Effector CD4-positive, alpha-beta T cell (primary cell): Measurements from ENCODE around the gene C7.

ENCODE experiments used
- DNase-seq: peaks from one replicate; pipeline ENCODE4 v3.0.0-alpha.2; 2020

The C7 gene

DNA sequence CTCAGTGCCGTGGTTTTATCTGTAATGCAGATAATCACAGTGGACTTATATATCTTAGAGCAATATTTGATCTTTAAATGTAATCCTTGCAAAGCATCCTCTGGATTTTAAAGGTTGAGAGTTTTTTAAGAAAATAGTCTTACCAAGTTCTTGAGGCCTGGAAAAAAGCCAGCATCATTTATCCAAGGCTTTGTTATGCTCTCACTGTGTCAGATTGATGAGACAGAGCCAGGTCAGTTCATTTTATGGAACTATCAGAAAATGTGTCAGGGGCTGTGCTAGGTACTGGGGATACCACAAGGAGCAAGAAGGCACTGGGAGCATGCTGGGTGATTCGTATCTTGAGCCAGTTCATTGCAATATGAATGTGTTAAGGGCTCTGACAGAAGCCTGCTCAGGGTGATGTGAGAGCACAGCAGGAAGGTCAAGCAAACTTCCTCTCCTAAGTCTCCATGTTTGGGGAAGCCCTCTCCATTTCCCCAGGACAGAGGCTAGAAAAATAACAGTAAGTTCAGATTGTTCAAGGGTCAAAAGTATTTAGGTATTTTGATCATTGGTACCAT, 19.7 kb downstream of the C7 start:
- no peak for DNase-seq

DNA sequence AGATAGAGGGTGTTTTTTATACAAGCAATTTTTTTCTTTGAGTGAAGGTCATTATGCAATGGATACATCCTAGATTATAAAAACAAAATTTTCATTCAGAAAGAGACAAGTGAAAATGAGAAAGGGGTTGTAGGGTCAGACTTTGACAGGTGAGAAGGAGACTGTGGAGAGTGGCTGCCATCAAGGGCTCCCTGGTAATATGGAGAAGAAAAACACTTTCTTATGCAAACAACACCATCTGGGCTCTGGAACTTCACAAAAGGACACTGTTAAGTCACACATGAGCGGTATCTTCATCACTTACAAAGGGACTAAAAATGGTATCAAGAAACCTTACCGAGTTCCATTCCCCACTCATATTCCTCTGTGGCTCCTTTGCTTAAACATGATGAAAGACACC, 23.5 kb downstream of the C7 start:
- DNase-seq, result no peak

DNA sequence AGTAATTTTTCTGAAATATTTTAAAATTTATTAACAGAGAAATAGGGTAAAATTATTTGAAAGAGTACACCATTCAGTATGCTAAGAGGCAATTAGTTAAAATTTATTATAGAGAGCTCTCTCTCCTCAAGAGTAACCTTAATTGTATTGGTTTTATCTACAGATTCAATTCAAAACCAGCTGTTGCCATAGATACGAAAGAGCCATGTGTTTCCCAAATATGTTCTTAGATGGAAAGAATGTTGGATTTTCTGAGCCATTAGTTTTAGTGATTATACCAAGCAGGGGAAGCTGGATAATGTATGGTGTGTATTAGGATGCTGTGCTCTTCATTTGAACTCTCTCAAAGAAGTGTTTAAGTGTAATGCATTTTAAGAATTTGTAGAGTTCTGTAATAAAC, 27.8 kb downstream of the C7 start:
- no peak for DNase-seq

DNA sequence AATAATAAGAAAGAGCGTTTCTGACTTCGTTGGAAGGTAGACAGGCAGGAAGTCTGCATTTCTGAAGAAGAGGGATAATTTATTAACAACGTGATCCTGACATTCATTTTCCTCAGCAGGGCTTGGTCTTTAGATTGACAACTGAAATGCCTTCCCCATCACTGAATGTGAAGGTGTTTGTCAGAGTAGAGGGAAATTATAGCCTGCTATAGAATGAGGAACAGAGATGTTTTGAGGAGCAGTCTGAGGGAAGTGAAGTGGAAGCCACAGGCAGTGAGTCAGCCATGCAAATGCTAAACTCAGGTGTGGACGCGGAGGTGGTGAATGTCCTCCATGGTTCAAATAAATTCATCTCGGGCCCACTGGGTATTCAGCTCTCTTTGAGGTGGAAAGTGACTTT, 30.5 kb downstream of the C7 start:
- DNase-seq, result no peak

DNA sequence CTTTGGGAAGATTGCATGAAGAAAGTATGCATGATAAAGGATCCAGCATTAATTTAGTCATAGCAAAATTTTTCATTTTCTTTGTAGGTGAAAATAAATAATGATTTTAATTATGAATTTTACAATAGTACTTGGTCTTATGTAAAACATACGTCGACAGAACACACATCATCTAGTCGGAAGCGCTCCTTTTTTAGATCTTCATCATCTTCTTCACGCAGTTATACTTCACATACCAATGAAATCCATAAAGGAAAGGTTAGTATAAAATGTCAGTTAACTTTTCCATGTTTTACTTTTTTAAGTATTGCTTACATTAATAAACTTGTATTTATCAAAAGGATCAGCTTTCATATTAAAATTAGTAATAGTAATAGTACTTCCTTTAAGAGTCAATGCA, 35.8 kb downstream of the C7 start:
- DNase-seq, result no peak

DNA sequence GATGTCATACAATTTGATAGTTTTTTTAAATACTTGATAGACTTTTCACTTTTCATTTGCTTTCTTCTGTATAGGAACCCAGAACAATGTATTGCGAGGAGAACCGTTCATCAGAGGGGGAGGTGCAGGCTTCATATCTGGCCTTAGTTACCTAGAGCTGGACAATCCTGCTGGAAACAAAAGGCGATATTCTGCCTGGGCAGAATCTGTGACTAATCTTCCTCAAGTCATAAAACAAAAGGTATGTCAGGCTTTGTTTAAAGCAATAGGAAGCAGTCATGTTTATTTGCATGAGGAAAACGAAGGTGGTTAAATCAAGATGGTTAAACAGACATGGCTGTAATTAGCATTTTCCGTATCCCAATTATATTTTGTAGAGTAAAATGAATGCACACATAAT, 46.0 kb downstream of the C7 start:
- no peak for DNase-seq

DNA sequence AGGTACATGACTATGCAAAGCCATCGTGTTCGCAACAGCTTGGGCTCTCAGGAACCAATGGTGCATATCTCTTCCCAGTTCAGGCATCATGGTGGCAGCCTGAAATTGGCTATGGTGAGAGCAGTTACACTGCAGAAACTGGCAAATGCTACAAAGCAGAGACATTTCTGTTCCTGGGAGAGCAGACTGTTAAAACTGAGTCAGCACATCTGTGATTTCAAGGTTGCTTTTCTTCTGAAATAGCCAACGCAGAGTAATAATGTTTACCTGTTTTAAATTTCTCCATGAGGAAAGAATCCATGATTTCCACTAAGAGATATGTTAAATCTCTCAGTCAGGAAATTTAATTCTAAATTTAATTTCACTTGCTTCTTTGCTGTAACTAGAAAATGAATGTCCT, 47.8 kb downstream of the C7 start:
- no peak for DNase-seq

DNA sequence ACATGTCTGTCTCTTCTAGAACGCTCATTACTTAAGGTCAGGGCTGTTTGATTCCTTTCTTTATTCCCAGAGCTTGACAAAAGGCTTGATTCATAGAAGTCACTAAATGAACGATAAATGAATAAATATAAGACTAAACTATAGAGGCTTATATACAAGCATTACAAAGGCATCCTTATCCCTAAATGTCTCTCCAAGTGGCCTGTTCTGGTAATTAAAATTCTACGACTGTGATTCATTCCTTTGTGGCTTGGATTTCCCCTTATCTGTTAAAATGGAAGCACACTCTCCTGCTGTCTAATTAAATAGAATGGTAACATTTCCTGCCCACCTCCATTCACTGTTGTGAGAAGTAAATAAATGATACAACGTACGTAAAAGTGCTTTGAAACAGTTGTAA, 49.5 kb downstream of the C7 start:
- DNase-seq, result no peak

DNA sequence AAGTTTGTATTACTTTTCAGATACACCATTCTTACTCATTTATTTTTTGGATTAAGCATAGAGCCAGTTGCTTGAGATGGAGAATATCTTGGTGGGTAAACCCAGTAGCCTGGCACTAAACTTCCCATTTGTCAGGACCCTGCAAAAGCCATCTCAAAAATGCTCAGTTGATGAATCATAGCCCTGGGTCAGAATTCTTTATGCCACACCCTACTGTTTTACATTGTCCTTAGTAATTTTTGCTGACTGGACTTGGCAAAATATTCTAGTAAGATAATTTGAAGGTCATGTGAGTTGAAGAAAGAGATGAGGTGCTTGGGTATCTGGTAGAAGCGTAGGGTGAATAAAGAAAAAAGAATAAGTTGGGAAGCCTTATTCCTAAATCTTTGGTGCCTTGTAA, 50.7 kb downstream of the C7 start:
- no peak for DNase-seq

DNA sequence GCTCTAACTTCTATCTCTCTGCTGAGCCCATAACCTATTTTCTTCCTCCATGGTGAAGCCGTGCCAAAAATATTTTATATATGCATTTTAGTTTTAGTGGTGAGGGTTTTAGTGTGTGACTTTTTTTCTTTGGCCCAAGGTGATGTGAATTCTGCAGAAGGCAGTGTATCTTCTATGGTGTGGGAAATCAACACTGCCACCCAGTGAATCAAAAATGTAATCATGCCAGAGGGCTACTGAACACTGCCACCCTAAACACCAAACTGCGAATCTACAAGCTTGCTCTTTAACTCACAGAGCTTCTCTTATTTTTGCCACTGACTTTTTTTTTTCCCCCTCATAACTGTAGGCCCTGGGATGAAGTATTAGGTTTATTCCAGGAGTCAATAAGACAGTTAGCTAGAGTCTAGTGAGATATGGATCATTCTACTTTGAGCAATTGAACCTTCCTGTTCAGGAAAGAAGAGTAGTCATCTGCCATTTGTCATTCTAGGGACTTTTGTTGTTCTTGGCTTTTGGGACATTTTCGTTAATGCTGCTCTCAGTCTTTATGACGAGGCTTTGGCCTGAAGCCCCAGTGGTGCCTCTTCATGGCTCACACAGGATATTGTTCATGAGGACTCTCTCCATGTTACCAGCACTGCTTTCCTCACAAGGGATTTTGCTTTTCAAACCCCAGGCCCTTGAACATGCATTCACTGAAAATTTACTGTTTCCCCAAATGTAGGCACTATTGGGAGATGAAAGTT, 53.1 kb downstream of the C7 start:
- no peak for DNase-seq

DNA sequence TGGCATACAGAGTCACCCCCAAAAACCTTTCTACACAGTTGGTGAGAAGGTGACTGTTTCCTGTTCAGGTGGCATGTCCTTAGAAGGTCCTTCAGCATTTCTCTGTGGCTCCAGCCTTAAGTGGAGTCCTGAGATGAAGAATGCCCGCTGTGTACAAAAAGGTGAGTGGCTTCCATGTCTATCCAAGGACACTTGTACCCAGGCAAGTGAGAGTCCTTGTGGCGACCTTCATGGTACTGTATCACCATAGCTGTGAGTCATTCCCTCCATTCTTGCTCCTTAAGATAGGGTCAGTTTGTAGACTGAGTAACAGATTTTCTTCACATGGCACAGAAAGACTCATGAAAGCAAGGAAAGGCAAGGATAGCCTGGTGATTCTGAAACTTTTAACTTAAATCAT, 63.1 kb downstream of the C7 start:
- DNase-seq, result no peak

DNA sequence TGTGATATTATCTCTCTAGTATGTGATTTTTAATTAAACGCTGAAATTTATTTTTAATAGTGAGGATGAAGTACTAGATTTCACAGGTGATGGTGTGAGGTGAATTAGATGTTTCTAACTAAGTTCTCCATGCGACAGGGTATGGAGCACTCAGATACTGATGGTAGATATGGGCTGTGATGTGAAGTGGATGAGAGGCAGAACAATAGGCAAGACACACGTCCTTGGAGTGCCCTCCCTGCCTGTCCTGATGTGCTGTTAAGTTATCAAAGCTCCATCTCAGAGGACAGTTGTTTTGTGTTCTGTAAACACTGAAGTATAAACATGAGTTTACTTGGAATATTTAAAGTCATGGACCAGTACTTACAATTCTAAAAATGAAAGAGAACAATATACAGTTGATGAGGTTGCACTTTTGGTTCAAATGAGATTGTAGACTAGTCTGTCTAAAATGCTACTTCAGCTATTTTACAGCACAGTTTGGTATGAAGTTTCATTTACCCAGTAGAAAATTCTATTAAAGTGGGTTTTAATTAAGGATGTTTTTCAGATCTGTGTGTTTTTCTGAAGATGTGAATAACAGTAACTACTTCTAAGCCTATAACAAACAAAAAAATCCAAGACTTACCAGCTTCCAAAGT, 64.2 kb downstream of the C7 start:
- DNase-seq, result no peak

DNA sequence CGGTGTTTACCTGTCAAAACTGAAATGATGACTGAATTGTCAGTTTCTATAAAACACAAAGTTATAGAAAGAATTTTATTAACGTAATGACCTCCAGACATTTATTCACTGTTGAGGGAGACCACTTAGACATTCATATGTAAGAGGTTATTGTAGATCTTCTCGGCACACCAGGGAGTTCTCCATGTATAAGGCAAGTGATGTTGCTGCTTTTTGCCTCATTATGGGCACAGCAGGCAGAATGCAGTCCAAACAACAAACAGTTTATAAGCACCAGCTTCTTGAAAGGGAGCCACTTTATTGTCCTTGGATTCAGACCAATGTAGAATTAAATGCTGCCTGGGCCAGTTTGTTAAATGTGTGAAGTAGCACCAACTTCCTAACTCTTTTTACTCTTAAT, 66.7 kb downstream of the C7 start:
- no peak for DNase-seq

DNA sequence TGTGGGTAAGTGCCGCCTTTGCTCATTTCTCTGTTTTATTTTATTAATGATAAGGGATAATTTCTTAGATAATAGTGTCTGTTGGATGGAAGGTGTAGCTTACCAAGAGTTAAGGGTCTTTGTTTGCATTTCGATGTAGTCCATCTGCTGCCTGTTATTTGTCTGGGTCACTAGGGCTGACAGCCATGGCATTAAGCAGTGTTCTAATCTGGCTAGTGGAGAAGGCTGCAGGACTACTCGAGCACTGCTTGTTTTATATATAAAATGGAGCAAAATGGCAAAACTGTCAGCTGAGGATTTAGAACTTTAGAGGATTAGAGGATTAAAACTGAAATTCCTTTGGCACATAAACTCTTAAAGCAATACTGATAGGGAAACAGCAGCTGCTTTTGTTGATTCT, 67.5 kb downstream of the C7 start:
- no peak for DNase-seq

DNA sequence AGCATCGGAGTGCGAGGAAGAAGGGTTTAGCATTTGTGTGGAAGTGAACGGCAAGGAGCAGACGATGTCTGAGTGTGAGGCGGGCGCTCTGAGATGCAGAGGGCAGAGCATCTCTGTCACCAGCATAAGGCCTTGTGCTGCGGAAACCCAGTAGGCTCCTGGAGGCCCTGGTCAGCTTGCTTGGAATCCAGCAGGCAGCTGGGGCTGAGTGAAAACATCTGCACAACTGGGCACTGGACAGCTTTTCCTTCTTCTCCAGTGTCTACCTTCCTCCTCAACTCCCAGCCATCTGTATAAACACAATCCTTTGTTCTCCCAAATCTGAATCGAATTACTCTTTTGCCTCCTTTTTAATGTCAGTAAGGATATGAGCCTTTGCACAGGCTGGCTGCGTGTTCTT, 72.1 kb downstream of the C7 start:
- no peak for DNase-seq

DNA sequence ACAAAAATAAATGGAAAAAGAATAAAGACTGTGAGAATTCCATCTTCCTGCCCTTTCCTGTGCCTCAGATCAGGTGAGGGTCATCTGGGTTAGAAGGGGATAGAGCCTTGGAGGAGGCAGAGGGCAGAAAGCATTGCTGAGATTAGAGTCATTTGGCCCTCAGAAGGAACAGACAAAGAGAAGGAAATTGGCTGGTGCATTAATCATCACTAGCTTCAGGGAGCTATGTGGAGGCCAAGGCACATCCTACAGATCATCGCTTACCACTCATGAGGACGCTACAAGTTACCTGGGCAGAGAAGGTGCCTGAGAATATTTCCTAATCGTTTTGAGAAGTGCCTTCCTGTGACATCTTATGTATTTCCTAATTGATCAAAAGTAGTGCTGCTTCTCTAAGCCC, 74.5 kb downstream of the C7 start:
- DNase-seq, result no peak

DNA sequence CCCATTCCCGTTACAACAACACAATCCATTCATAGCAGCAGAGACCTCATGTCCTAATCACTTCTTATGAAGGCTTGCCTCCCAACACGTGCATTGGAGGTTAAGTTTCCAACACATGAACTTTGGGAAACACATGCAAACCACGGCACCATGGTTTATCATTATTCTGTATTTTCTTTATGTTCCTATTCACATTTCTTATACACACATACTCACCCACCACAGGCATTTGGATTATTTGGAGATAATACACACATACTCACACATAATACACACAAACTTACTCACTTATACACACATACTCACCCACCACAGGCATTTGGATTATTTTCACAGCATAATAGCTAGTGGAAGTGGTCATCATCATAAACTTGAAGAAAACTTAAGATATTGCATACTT, 75.6 kb downstream of the C7 start:
- no peak for DNase-seq

DNA sequence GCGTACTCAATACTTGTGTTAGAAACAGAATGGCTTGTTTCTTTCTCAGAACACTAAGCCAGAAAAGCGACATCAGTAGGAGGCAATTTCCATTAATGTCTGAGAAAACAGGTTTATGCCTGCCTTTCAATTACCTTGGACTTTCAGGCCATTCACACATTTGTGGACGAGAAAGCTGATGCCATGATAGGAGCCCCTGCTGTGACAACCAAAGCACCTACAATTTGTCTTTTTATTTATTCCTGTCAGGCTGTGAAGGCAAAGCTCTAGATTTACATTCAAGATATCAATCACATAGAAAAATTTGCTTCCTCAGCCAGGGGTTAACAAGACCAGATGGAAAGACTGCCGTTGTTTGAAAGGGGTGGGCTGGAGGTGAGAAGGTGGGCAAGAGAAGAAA, 76.2 kb downstream of the C7 start:
- DNase-seq, result no peak

DNA sequence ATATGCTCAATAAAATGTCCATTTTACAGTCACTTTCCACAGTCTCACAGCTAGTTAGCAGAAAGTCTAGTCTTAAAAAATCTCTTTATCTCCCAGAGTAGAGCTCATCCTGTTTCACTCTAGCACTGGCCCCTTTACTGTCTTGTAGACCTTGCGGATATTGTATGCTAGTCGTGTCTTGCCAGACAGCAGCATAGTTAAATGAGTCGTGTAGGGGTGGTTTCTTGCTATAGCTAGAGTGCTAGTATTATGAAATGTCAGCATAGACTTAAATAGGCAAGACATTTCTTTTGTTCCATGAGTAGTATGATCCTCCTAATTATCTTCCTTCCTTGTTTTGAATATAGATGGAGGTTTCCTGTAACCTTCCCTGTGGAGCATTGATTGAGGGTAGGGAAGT, 77.4 kb downstream of the C7 start:
- no peak for DNase-seq

DNA sequence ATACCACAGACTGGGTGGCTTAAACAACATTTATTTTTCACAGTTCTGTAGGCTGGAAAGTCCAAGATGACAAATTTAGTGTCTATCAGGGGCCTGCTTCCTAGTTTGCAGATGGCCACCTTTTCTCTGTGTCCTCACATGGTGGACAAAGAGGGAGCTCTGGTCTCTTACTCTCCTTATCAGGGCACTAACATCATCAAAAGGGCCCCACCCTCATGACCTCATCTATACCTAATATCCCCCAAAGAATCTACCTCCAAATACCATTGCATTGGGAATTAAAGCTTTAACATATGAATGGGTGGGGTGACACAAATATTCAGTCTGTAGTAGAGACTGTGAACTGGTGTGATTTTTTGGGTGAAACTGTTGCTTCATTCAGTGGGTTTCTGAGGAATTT, 78.1 kb downstream of the C7 start:
- DNase-seq, result no peak

DNA sequence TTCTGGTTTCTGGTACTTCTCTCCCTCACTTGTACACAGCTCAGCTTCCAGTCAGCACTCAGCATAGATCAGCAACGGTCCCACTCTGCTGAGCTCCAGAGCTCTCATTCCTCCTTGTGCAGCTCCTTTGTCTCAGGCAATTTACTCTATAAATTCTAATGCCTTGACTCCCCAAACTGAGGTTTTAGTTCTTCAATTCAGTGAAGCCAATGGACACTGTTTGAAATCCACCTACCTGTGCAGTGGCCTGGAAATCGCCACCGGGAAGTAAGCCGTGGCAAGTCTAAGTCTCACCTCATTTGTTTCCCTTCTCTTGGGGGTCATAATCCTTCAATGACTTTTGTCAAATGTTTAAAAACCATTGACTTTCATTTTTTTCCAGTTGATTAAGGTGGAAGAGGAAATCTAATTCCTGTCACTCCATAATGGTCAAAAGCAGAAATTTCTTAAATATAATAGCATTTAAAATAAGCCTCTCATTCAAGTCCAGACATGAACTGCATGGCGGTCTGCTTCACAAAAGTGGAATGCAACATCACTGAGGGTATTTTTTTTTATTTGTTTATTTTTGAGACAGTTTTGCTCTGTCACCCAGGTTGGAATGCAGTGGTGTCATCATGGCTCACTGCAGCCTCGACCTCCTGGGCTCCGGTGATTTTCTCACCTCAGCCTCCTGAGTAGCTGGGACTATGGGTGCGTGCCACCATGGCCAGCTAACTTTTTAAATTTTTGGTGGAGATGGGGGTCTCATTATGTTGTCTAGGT, 79.6 kb downstream of the C7 start:
- DNase-seq, result no peak

DNA sequence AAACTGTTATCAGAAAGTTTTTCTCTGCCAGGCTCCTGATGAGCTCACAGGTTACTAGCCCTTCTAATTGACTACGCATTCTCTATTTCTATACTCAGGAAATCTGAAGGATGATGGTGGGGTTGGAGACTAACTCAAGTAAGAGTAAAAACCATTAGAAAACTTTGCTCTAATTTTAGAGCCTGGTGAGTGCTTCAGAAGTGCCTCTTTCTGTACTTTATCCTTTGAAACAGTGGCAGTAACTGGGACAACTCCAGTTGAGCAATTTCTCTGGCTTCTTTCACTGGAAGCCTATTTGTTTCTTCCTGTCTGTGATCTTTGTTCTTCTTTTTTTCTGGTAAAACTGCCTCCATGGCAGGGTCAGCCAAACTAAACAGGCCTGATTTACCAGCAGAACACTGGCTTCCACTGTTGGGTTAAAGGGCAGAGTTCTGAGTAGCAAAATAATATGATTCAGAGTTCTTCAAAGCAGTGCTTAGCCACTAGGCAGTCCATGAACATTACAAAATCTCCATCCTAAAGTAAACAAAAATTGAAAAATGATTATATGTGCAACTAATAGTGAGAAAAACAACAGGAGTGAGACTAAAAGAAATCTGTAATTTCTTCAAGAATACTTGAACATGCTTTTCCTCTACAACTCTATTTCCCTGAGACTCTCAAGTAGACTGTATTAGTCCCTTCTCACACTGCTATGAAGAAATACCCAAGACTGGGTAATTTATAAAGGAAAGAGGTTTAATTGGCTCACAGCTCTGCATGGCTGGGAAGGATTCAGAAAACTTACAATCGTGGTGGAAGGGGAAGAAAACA, 82.1 kb downstream of the C7 start:
- no peak for DNase-seq

DNA sequence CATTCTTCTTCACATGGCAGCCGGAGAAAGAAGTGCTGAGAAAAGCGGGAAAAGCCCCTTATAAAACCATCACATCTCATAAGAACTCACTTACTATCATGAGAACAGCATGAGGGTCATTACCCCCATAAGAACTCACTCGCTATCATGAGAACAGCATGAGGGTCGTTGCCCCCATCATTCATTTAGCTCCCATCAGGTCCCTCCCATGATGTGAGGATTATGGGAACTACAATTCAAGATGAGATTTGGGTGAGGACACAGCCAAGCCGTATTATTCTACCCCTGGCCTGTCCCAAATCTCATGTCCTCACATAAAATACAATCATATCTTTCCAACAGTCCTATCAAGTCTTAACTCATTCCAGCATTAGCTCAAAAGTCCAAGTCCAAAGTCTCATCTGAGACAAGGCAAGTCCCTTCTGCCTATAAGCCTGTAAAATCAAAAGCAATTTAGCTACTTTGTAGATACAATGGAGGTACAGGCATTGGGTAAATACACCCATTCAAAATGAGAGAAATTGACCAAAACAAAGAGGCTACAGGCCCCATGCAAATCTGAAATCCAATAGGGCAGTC, 82.8 kb downstream of the C7 start:
- DNase-seq, result no peak
